ENCODE measurements around the gene PITRM1. TPM values are rescaled to one million over a fixed set of nuclear protein-coding genes. Genes with fewer than 3 reads are reported as not detected.

The PITRM1 gene
- total and polyA plus RNA-seq, 2 donors, result 46.6 to 61.2 TPM

DNA sequence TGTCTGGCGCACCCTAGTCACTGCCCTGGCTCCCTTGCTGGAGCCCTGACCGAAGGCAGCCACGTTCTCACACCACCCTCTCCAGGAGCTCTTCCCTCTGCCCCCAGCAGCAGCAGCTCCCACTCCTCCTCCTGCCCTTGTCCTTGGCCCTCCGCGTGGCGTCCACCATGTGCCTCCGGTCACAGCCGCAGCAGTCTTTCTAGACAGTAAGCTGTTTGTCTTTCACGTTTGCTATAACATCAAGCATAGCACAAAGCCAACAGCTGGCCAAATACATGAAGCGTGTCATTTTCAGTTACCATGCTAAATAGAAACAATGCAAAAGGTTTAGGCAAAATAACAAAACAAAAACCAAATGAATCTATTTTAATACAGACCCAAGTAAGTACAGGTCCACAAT, 3.3 kb downstream of the PITRM1 start:
- Histone ChIP-seq H3K4me3 (ENCODE audit: low read depth, low read length) (no peak overlapping the region), H3K4me1 (ENCODE audit: insufficient read depth) (peaks cover 1% of the 10 kb centered on the region), H3K36me3 (ENCODE audit: insufficient read depth) (peaks cover 2% of the 10 kb centered on the region), H3K27ac (ENCODE audit: low read depth) (no peak overlapping the region)
- 90% methylated on average over 10 of the region's 10 CpGs for WGBS
- no peak for DNase-seq (ENCODE audit: extremely low spot score)

DNA sequence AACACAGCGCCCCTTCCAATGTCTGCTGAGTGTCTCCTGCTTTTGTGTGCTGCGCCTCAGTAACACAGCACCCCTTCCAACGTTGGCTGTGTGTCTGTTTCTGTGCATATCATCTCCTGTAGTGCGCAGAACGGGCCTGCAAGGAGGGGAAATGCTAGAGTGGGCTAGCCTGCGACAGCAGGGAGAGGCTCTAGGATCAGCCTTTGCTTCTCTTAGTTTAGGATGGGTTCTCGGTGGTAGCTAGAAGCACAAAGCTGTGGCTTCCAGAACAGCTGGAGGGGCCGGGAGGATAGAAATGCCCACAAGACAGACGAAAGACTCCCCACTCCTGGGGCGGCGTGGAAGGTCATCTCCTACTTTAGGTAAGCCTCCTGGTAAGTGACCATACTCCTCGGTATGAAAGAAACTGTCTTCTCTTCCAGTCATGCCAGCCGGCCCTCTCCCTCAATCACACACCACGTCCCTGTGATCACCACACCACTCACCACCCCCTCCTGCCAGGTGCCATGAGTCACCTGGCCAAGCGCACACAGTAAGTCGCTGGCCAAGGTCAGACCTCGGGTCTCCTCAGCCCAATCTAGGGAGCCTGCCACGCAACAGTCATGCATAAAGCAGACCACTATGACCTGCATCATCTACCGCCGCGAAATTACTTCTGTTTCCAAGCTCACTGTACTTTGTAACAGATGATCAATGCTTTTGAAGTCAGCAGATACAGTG, 4.8 kb downstream of the PITRM1 start:
- H3K4me3 ChIP-seq (ENCODE audit: low read depth, low read length), result no peak overlapping the region
- WGBS, result 95% methylated on average over 21 of the region's 21 CpGs

DNA sequence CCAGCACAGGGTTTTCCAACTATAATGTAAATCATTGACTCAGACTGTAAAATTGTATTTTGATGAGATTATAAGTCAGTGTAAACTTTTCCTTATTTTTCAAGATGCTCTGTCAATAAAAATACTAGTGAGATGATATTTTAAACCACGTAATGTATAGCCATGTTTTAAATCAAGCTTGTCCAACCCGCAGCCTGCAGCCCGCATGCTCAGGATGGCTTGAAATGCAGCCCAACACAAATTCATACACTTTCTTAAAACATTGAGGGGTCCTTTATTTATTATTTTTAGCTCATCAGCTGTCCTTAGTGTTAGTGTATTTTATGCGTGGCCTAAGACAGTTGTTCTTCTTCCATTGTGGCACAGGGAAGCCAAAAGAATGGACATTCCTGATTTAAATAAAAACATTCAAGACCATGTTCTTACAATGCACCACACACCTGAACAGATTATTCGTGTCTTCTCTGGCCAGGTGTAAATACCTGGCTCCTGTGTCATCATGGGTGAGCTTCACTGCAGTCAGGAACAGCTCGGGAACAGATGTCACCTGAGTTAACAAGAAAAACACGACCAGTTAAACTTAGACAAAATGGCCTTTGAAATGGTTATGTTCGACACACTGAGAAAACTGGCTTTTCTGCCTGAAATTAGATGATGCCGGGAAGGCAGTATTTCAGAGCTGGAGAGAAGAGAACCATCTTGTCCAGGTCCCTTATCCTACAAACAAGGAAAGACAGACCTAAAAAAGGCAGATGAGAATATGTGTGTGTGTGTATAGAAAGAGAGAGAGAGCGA, 5.9 kb downstream of the PITRM1 start:
- no peak overlapping the region for H3K27ac ChIP-seq (ENCODE audit: low read depth)
- 93% methylated on average over 10 of the region's 10 CpGs for WGBS
- H3K4me3 ChIP-seq (ENCODE audit: low read depth, low read length), result no peak overlapping the region
- H3K36me3 ChIP-seq (ENCODE audit: insufficient read depth), result peaks cover 10% of the 10 kb centered on the region
- H3K4me1 ChIP-seq (ENCODE audit: insufficient read depth), result no peaks in the 10 kb centered on the region
- no peak for DNase-seq (ENCODE audit: extremely low spot score)

More for the DNA sequence above, 4.8 kb downstream of the PITRM1 start:
- Histone ChIP-seq H3K4me1 (ENCODE audit: insufficient read depth) (no peaks in the 10 kb centered on the region), H3K36me3 (ENCODE audit: insufficient read depth) (peaks cover 7% of the 10 kb centered on the region), H3K27ac (ENCODE audit: low read depth) (no peak overlapping the region)
- no peak for DNase-seq (ENCODE audit: extremely low spot score)

DNA sequence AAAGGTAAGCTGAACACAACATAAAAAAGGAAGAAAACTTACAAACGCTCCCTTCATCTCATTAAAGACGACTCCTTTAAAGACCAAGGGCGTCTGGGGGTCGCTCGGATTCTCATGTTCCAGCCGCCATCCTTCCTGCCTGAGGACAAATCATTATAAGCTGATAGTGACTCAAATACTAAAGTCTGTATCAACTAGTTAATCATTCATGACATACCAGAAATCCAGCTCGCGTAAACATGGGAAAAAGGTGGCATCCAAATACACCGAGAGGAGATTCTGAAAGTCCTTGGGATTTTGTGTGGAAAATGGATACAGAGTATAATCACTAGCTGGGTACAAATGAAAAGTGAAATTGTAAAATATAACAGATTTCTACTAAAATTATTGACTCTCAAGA, 7.4 kb downstream of the PITRM1 start:
- no peak overlapping the region for H3K4me3 ChIP-seq (ENCODE audit: low read depth, low read length)

DNA sequence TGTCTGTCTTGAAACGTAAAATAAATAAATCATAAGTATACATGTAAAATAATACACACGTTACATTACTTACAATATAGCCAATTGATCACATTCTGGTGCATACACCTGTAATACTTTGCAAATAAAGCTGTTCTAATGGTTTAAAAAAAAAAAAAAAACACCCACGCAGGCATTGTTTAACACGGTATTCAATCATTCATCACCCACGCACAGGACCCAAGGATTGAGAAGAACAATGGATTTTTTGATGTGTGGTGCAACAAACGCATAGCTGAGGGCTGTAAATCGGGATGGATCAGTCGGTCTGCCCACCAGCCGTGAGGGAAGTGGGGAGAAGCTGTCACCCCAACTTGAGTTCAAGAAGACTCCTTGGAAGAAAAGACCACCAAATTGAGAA, 8.7 kb downstream of the PITRM1 start:
- H3K4me1 ChIP-seq (ENCODE audit: insufficient read depth), result no peaks in the 10 kb centered on the region
- H3K4me3 ChIP-seq (ENCODE audit: low read depth, low read length), result no peak overlapping the region
- H3K36me3 ChIP-seq (ENCODE audit: insufficient read depth), result peaks cover 10% of the 10 kb centered on the region
- H3K27ac ChIP-seq (ENCODE audit: low read depth), result no peak overlapping the region
- no peak for DNase-seq (ENCODE audit: extremely low spot score)
- 88% methylated on average over 9 of the region's 9 CpGs for WGBS

More for the DNA sequence above, 7.4 kb downstream of the PITRM1 start:
- Histone ChIP-seq H3K36me3 (ENCODE audit: insufficient read depth) (peaks cover 10% of the 10 kb centered on the region), H3K4me1 (ENCODE audit: insufficient read depth) (no peaks in the 10 kb centered on the region), H3K27ac (ENCODE audit: low read depth) (no peak overlapping the region)
- DNase-seq (ENCODE audit: extremely low spot score), result no peak
- WGBS, result 86% methylated on average over 9 of the region's 9 CpGs

DNA sequence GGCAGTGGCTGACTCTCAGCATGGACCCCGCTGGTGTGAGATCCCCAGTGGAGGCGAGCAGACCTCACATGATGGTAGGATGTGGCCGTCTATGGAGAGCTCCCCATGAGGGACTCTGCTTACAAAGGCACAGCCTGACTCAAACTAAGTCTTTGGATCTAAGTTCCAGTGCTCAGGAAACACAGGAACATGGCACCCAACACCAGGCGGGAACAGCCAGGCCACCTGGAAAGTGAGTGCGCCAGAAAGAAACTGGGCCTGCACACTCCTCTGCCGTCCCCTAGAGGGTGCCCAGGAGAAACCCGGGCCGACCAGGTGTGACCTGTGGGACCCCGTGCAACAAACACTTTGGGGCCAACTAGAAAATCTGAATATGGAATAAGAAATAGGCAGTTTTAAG, 10.0 kb downstream of the PITRM1 start:
- Histone ChIP-seq H3K4me3 (ENCODE audit: low read depth, low read length) (no peak overlapping the region), H3K4me1 (ENCODE audit: insufficient read depth) (no peaks in the 10 kb centered on the region), H3K36me3 (ENCODE audit: insufficient read depth) (peaks cover 8% of the 10 kb centered on the region), H3K27ac (ENCODE audit: low read depth) (no peak overlapping the region)
- 91% methylated on average over 9 of the region's 9 CpGs for WGBS
- no peak for DNase-seq (ENCODE audit: extremely low spot score)

DNA sequence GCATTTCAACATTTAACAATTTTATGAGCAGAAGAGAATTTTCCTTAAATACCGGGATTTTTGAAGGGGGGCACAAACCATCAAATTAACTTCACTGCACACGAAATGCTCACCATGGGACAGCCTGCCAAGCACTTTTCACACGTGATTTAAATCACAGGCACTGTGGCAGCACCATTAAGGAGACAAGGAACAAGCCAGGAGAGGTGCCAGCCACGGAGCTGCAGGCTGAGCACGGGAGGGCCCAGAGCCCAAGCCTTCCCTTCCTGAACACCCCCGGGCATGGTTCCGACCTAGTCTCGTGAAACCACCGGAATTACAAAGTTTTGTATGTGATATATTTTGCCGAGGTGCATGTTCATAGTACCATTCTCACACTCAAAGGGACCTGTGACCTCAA, 13.4 kb downstream of the PITRM1 start:
- no peaks in the 10 kb centered on the region for H3K4me1 ChIP-seq (ENCODE audit: insufficient read depth)
- no peak overlapping the region for H3K27ac ChIP-seq (ENCODE audit: low read depth)
- no peak overlapping the region for H3K4me3 ChIP-seq (ENCODE audit: low read depth, low read length)
- peaks cover 16% of the 10 kb centered on the region for H3K36me3 ChIP-seq (ENCODE audit: insufficient read depth)
- no peak for DNase-seq (ENCODE audit: extremely low spot score)
- WGBS, result 91% methylated on average over 10 of the region's 10 CpGs

DNA sequence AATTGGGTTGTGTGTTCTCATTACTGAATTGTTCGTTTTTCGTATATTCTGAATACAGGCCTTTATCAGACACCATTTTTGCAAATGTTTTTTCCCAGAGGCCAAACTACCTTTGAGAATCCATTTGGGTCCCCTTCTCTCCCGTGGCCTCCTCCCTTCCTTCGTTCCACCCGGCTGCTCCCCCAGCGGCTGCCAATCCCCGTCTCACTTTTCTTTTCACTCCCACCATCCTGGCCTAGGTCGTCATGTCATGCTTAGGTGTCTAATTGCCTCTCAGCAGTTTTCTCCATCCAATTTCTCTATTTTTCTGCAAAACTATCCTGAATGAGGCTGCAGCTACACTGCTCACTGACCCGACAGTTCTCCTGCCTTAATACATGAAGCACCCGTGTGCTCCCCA, 17.9 kb downstream of the PITRM1 start:
- WGBS, result 95% methylated on average over 10 of the region's 10 CpGs
- no peak for DNase-seq (ENCODE audit: extremely low spot score)
- no peak overlapping the region for H3K4me3 ChIP-seq (ENCODE audit: low read depth, low read length)
- H3K27ac ChIP-seq (ENCODE audit: low read depth), result no peak overlapping the region
- H3K36me3 ChIP-seq (ENCODE audit: insufficient read depth), result peaks cover 8% of the 10 kb centered on the region
- H3K4me1 ChIP-seq (ENCODE audit: insufficient read depth), result no peaks in the 10 kb centered on the region

DNA sequence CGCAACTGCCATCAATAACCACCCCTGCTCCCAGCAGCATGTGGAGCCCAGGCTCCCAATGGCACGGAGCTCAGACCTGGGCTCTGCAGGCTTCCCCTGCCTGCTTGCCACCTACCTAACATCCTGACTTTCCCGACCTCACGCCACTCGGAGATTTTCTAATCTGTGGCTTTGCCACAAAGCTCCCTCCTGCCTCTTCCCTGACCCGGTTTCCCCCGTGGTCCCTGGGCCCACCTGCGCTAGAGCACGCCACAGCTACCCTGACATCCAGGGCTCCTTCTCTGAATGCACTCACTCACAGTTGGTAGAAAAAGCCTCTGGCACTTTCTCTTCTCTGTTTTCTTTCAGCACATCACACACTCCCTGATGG, 20.0 kb downstream of the PITRM1 start:
- Histone ChIP-seq H3K27ac (ENCODE audit: low read depth) (no peak overlapping the region), H3K4me3 (ENCODE audit: low read depth, low read length) (no peak overlapping the region), H3K4me1 (ENCODE audit: insufficient read depth) (no peaks in the 10 kb centered on the region), H3K36me3 (ENCODE audit: insufficient read depth) (peaks cover 8% of the 10 kb centered on the region)
- WGBS, result 90% methylated on average over 9 of the region's 9 CpGs
- no peak for DNase-seq (ENCODE audit: extremely low spot score)

DNA sequence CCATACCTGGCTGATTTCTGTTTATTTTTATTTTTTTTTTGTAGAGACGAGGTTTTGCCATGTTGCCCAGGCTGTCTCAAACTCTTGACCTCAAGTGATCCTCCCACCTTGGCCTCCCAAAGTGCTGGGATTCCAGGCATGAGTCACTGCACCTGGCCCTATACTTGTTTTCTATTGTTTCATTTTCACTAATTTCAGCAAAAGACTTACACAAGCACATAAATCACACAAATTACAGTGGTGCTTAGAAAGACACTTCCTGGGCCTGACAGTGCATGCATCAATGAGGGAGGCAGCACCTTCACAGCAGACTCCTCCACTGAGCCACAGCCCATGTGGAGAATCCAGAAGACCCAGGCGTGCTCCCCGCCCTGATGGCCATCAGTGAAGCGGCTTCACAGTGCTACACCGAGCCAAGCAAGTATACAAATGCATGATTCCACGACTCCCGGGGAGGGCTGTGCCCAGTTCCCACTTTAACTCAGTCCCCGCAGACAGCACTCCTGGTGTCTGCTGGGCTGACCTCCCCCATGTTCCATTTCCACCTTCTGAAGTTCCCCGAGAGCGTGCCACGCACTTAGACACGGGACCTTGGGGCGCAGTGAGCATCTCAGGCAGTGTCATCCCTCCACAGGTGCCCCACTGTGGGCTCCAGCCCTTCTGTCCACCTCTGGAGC, 20.6 kb downstream of the PITRM1 start:
- WGBS, result 93% methylated on average over 13 of the region's 13 CpGs
- Histone ChIP-seq H3K4me1 (ENCODE audit: insufficient read depth) (no peaks in the 10 kb centered on the region), H3K27ac (ENCODE audit: low read depth) (no peak overlapping the region), H3K36me3 (ENCODE audit: insufficient read depth) (peaks cover 8% of the 10 kb centered on the region), H3K4me3 (ENCODE audit: low read depth, low read length) (no peak overlapping the region)
- DNase-seq (ENCODE audit: extremely low spot score), result no peak

DNA sequence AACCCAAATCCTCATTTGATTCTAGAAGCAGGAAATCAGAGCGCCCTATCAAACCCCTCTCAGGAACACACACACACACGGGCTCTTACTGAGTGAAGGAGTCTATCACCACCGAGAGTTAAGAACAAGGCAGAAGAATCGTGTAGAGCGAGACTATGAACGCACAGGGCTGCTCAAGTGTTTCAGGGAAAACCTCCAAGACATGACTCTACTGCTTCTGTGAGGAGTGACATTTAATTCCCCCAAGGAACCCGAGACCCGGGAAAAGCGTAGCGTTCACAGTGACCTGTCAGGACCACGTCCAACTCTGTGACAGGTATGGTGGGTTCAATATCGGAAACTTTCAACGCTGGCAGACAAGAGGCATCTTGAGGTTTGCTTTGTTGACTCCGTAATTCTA, 21.6 kb downstream of the PITRM1 start:
- 95% methylated on average over 14 of the region's 14 CpGs for WGBS
- H3K36me3 ChIP-seq (ENCODE audit: insufficient read depth), result peaks cover 8% of the 10 kb centered on the region
- H3K4me3 ChIP-seq (ENCODE audit: low read depth, low read length), result no peak overlapping the region
- H3K27ac ChIP-seq (ENCODE audit: low read depth), result no peak overlapping the region
- DNase-seq (ENCODE audit: extremely low spot score), result no peak
- H3K4me1 ChIP-seq (ENCODE audit: insufficient read depth), result no peaks in the 10 kb centered on the region

DNA sequence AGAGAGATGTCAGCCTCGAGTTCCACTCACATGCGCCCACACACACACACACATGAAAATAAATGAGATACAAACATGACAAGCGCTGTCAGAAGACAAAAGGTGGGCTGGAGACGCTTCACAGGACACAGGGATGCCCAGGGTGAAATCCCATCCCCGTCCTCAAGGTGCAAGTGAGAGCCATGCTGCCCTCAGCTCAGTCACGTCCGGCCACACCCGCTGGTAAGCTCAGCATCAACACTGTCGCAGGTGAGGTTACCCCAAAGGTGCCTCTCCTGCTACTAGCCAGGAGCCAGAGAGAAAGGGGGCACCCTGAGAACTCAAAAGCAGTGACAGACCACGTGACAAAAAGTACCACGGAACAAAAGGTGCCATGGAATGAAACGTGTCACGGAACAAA, 22.2 kb downstream of the PITRM1 start:
- no peak for DNase-seq (ENCODE audit: extremely low spot score)
- Histone ChIP-seq H3K36me3 (ENCODE audit: insufficient read depth) (peaks cover 6% of the 10 kb centered on the region), H3K4me1 (ENCODE audit: insufficient read depth) (no peaks in the 10 kb centered on the region), H3K4me3 (ENCODE audit: low read depth, low read length) (no peak overlapping the region), H3K27ac (ENCODE audit: low read depth) (no peak overlapping the region)
- 93% methylated on average over 13 of the region's 13 CpGs for WGBS

DNA sequence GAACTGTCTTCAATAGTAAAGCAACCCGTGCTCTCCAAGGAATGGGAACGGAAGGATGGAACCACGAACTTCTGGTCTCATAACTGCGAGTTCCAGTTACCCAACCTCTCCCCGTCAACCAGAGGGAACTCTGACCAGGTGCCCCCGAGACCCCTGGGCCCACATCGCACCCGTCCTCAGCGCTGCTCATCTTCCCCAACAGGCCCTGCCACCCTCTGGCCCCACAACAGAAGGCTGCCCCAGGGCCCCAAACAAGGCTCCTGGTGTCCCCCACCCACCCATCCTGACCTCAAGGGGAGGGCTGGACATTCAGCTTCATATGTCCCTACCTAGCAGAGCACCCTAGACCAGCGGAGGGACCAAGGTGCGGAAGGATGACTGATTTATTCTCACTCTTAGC, 22.7 kb downstream of the PITRM1 start:
- H3K4me1 ChIP-seq (ENCODE audit: insufficient read depth), result no peaks in the 10 kb centered on the region
- DNase-seq (ENCODE audit: extremely low spot score), result no peak
- H3K27ac ChIP-seq (ENCODE audit: low read depth), result no peak overlapping the region
- peaks cover 2% of the 10 kb centered on the region for H3K36me3 ChIP-seq (ENCODE audit: insufficient read depth)
- WGBS, result 92% methylated on average over 11 of the region's 11 CpGs
- H3K4me3 ChIP-seq (ENCODE audit: low read depth, low read length), result no peak overlapping the region

DNA sequence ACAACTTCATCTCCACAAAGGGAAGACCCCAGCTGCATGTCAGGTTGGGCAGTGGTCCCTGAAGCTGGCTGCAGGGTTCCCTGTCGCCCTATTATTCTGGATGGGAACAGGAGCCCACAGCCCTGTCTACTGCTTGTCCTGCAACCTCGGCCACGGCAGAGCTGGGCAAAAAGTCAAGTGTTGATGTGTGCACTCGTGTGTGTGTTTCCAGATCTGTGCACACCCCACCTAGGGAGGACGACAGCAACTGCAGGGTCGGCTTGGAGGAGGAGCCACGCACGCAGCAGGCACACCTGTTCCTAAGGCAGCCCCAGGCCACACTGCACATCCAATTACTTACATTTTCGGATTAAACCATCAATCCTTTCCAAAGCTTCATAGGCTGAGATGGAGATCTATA, 23.6 kb downstream of the PITRM1 start:
- Histone ChIP-seq H3K4me3 (ENCODE audit: low read depth, low read length) (no peak overlapping the region), H3K27ac (ENCODE audit: low read depth) (no peak overlapping the region), H3K4me1 (ENCODE audit: insufficient read depth) (no peaks in the 10 kb centered on the region), H3K36me3 (ENCODE audit: insufficient read depth) (no peaks in the 10 kb centered on the region)
- DNase-seq (ENCODE audit: extremely low spot score), result no peak
- WGBS, result 78% methylated on average over 9 of the region's 9 CpGs
